Measurements from ENCODE around the gene AJAP1.

AJAP1 gene

GRCh38 chr1:4778056-4778455 is 123.6 kb downstream of the AJAP1 start:
- Histone ChIP-seq H3K9me3 (no peaks in the 10 kb centered on the region), H3K27me3 (no peaks in the 10 kb centered on the region), H3K27ac (no peak overlapping the region), H3K4me3 (no peak overlapping the region), H3K36me3 (no peaks in the 10 kb centered on the region), H3K4me1 (peaks cover 0 to 5% (median 2%) of the 10 kb centered on the region in 4 donors)
- DNase-seq: no peak
- TF ChIP-seq CTCF (IDR thresholded peaks at IDR 0.05): peak; percentile 27 to 30
- intact Hi-C loops (cut with DNase I; ENCODE audit: low total_unique reads): no loop called here

GRCh38 chr1:4781646-4782045 is 127.2 kb downstream of the AJAP1 start:
- DNase-seq: no peak
- no peak for TF ChIP-seq CTCF (IDR thresholded peaks at IDR 0.05)
- no peaks in the 10 kb centered on the region for H3K27me3 ChIP-seq
- H3K4me1 ChIP-seq: peaks cover 0 to 5% (median 2%) of the 10 kb centered on the region in 4 donors
- intact Hi-C loops (cut with DNase I; ENCODE audit: low total_unique reads): no loop called here
- no peak overlapping the region for H3K27ac ChIP-seq
- no peaks in the 10 kb centered on the region for H3K36me3 ChIP-seq
- no peaks in the 10 kb centered on the region for H3K9me3 ChIP-seq
- H3K4me3 ChIP-seq: no peak overlapping the region

DNA sequence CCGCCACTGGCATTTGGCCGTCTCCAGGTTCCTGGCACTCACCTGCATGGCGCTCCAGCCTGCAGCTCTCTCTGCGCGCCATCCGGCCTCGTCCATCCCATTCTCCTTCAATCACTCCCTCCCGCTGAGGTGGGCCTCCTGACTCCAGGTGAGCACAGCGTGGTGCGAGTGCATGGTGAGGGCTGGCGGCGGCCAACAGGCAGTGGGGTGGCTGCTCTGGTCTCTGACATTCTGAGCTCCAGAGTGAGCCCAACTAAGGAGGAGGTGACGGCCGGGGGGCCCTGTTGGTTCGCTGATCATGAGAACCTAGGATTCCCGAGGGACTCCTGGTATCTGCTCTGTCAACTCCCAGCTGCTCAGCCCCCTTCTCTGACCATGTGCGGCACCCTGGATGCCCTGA is 130.4 kb downstream of the AJAP1 start:
- H3K27me3 ChIP-seq: no peaks in the 10 kb centered on the region
- TF ChIP-seq CTCF (IDR thresholded peaks at IDR 0.05): no peak
- intact Hi-C loops (cut with DNase I; ENCODE audit: low total_unique reads): no loop called here
- no peaks in the 10 kb centered on the region for H3K4me1 ChIP-seq
- H3K4me3 ChIP-seq: no peak overlapping the region
- H3K27ac ChIP-seq: no peak overlapping the region
- H3K9me3 ChIP-seq: no peaks in the 10 kb centered on the region
- peak in 1 of 2 donors; percentile 47 for DNase-seq
- H3K36me3 ChIP-seq: no peaks in the 10 kb centered on the region

DNA sequence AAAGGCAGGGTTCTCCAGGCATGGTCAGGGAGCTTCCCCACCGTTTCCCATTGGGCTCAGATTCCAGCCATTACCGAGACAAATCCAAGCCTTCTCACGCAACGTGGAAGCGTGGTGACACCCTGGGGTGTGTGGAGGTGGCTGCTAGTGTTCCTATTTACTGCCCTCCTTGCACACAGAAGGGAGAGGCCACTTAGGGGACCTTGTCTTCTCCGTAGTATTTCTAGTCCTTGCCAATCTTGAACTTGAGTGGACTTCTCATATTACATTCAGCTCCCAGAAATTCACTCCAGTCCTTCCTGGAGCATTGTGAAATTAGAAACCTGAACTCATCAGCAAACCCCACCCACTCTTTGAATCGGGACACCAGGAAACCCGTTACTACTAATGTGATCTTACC is 131.6 kb downstream of the AJAP1 start:
- Histone ChIP-seq H3K36me3 (no peaks in the 10 kb centered on the region), H3K27ac (no peak overlapping the region), H3K27me3 (no peaks in the 10 kb centered on the region), H3K4me3 (no peak overlapping the region), H3K9me3 (no peaks in the 10 kb centered on the region), H3K4me1 (no peaks in the 10 kb centered on the region)
- intact Hi-C loops (cut with DNase I; ENCODE audit: low total_unique reads): no loop called here
- no peak for TF ChIP-seq CTCF (IDR thresholded peaks at IDR 0.05)
- peak in 1 of 2 donors; percentile 41 for DNase-seq

DNA sequence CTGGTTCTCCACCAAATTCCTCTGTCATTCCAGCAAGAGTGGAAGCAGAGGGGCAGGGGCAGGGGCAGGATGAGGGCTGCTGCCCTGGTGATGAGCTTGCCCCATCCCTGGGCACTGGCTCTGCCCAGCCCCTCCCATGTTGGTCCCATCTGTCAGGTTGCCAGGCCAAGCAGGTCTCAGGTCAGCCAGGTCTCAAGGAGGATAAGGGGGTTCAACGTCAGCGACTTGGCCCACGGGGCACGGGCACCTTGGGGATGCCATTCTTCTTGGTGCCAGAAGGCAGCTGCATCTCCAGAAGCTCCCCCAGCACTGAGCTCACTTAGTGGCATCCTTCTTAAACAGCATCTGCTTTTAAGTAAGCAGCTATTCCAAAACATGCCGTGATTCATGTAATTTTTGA is 133.1 kb downstream of the AJAP1 start:
- intact Hi-C loops (cut with DNase I; ENCODE audit: low total_unique reads): no loop called here
- Histone ChIP-seq H3K27me3 (no peaks in the 10 kb centered on the region), H3K36me3 (no peaks in the 10 kb centered on the region), H3K4me3 (no peak overlapping the region), H3K4me1 (no peaks in the 10 kb centered on the region), H3K27ac (no peak overlapping the region), H3K9me3 (no peaks in the 10 kb centered on the region)
- peak in 1 of 2 donors; percentile 56 for DNase-seq
- no peak for TF ChIP-seq CTCF (IDR thresholded peaks at IDR 0.05)

GRCh38 chr1:4792565-4792964 is 138.2 kb downstream of the AJAP1 start:
- Histone ChIP-seq H3K4me3 (no peak overlapping the region), H3K9me3 (no peaks in the 10 kb centered on the region), H3K27me3 (no peaks in the 10 kb centered on the region), H3K4me1 (no peaks in the 10 kb centered on the region), H3K27ac (no peak overlapping the region), H3K36me3 (no peaks in the 10 kb centered on the region)
- intact Hi-C loops (cut with DNase I; ENCODE audit: low total_unique reads): no loop called here
- TF ChIP-seq CTCF (IDR thresholded peaks at IDR 0.05): no peak
- DNase-seq: peak in 1 of 2 donors; percentile 19
